ENCODE measurements around the gene ZNF213.

The ZNF213 gene, protein sequence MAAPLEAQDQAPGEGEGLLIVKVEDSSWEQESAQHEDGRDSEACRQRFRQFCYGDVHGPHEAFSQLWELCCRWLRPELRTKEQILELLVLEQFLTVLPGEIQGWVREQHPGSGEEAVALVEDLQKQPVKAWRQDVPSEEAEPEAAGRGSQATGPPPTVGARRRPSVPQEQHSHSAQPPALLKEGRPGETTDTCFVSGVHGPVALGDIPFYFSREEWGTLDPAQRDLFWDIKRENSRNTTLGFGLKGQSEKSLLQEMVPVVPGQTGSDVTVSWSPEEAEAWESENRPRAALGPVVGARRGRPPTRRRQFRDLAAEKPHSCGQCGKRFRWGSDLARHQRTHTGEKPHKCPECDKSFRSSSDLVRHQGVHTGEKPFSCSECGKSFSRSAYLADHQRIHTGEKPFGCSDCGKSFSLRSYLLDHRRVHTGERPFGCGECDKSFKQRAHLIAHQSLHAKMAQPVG

DNA sequence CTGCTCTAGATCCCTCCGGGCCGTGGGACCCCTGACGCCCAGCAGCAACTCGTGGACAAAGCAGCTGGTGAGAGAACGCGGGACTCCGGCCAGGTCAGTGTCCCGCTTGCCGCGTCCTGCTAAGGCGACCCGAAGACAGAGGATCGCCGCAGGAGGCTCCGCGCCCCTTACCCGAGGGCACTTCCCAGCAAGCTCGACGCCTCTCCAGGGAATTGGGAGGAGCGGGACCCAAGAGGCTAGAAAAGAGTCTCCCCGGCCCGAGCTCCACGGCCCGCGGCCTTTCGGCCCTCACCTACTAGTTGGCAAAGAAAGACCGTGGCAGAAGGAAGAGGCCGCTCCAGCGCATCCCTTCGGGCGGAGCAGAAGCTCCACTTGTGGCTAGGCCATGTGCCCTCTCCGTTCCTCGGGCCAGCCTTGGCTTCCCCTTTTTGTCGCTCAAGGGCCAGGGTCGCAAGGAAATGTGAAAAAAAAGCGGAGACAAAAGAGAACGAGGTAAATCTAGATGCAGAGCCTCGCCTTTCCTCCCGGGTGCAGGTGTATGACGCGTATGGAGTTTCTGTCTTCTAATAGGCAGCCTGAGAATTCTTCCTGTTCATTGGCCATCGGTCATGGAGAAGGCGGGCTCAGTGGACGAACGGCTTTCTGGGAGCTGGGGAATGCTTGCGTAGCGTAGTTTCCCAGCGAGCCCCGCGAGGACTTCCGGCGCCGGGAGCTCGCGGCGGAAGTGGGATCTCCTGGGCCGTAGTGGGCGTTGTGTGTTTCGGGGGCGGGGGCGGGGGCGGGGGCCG is at the start of gene ZNF213:
Gene ZNF213, plus strand, starts transcription at position 692 of the 788 bp plus-strand sequence. CDS start 2,252 bp downstream, outside the sequence.
- DNase-seq (ENCODE audit: low spot score), result peak; percentile 97

DNA sequence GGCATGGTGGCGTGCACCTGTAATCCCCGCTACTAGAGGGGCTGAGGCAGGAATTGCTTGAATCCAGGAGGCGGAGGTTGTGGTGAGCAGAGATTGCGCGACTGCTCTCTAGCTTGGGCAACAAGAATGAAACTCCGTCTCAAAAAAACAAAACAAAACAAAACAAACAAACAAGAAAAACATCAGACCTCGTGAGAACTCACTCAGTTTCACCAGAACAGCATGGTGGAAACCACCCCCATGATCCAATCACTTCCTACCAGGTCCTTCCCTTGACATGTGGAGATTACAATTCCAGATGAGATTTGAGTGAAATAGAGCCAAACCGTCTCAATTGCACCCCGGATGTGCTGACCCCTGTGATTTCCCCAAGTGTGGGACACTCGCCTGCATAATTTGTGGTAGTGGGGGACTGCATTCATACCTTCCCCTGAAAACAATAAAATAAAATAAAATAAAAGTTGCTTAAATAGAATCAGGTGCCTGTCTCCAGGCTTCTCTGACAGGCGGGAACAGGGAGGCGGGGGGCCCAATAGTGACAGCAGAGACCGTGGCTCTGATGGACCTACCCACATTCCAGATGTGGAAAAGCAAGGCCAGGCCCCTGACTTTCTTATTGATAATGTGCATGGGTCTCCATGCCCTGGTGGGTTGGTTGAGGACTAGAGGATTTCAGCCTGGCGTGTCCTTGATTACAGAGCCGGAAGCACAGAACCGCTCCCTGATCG is 48.8 kb upstream of the ZNF213 start:
- no peak for DNase-seq (ENCODE audit: low spot score)

DNA sequence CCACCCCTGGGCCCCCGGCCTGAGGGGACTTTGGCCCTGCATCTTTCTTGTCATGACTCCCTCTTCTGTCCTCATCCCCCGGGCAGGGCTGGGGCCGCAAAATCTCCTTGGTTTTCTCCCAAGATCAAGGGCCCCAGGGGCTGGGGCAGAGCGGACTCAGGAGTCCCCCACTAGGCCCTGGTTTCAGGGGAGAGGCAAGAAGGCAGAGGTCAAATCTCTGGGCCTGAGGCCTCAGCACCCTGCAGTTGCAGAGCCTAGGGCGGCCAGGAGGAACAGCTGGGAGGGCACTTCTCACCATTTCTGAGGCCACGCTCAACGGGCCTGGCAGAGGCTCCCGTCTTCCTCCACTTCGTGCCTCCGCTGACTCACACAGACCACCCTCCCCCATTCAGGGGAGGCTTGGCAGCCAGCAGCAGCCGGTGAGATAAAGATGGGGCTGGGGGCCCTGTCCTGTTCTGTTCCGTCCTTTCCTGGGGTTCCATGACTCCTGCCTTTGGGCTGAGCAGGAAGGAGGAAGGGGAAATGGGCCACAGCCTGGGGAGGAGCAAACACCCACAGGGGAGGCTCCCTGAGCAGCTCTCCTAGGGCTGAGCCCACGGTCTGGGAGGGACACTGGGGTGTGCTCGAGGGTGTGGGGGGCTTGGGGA is 48.1 kb upstream of the ZNF213 start:
- no peak for DNase-seq (ENCODE audit: low spot score)

DNA sequence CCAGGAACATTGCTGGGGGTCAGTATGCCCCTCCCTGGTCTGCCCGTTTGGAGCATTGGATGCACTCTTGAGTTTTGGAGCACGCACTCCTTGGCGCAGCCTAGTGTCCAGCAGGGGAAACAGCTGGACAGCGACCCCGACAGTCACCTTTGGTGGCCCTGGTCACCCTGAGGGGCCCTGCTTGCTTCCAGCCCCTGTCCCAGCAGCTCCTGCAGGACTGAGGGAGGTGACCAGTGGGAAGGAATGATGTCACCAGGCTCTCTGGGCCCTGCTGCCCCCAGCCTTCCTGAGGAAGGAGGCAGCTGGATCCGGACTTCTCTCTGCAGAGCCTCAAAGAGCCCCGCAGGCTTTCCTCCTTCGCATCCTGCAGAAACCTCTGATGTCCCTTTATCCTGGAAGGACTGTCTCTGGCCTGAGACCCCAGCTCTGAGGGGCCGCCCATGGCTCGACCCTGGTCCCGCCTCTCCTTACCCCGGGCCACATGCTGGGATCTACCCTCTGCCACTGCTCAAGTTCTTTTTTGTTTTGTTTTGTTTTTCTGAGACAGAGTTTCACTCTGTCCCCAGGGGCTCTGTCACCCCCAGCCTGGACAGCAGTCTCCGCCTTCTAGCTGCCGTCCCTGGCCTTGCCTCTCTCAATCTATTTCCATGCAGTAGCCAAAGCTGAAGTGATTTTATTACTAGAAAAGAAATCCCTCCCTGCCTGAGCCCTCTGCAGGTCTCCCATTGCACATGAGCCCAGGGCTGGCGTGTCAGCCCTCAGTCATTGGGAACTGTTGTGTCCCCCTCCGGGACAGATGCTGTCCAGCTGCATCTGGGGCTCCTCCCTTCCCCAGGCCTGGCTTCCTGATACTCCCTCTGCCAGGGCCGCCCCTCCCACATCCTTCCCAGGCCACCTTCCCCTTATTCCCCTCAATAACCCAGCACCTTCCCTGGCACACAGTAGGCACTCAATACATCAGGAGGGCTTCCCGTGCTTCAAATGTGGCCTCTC is 47.3 kb upstream of the ZNF213 start:
- no peak for DNase-seq (ENCODE audit: low spot score)

DNA sequence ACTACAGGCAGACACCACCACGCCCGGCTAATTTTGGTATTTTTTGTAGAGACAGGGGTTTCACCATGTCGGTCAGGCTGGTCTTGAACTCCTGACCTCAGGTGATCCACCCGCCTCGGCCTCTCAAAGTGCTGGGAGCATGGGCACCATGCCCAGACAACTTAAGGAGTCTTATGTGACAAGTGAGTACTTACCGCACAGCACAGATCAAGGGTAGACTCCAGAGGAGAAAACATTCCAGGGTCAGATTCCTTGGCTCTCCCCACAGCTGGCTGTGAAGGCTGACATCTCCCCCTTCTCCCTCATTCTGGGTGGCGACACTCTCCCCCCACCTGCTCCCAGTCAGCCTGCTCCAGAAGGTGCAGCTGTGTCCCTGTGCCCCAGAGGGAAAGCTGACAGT is 46.4 kb upstream of the ZNF213 start:
- DNase-seq (ENCODE audit: low spot score), result no peak

DNA sequence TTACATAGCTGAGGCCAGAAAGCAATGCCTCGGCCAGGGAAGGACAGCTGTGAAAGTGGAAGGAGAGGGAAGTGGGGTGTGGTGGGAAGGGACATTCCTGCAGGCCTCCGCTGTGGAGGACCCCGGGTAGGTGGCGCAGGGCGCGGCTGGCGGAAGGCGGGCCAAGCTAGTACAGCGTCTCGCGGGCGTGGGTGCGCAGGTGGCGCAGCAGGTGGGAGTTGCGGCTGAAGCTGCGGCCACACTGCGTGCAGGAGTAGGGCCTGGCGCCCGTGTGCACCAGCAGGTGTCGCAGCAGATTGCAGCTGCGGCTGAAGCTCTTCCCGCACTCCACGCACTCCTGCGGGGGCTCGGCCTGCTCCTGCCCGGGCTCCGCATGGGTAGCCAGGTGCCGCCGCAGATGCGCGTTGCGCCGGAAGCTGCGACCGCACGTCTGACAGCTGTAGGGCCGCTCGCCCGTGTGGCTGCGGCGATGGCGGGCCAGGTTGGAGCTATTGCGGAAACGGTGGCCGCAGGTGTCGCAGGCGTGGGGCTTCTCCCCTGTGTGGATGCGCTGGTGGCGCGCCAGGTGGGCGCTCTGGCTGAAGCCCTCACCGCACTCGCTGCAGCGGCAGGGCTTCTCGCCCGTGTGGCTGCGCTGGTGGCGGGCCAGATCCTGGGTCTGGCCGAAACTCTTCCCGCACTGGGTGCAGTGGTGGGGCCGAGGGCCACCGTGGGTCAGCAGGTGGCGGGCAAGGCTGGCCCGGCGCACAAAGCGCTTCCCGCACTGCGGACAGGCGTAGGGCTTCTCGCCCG is 45.7 kb upstream of the ZNF213 start:
- DNase-seq (ENCODE audit: low spot score), result no peak

DNA sequence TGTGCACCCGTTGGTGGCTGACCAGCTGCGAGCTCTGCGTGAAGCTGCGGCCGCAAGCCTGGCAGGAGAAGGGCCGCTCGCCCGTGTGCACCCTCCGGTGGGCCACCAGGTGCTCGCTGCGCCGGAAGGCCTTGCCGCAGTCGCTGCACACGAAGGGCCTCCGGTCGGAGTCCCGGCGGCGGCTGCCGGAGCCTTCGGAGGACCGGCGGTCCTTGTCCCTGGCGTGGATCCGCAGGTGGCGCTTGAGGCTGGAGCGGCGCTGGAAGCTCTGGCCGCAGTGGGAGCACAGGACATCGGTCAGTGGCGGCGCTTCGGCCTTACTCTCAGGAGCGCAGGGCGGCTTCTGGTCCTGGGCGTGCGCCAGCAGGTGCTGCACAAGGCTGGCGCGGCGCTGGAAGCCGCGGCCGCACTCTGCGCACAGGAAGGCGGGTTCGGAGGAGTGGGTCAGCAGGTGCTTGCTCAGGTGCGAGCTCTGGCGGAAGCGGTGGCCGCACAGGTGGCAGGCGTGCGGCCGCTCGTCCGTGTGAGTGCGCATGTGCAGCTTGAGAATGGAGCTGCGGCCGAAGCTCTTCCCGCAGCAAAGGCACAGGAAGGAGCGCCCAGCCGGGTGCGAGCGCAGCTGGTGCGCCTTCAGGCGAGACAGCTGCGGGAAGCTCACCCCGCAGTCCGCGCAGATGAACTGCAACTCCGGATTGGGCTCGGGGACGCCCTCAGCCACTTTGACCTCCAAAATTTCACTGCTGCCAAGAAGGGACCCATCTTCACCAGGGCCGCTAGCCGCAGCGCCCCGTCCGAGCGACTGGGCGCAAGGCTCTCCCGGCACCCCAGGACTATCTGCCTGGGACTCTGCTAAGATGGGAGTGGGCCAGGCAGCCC is 44.9 kb upstream of the ZNF213 start:
- no peak for DNase-seq (ENCODE audit: low spot score)

DNA sequence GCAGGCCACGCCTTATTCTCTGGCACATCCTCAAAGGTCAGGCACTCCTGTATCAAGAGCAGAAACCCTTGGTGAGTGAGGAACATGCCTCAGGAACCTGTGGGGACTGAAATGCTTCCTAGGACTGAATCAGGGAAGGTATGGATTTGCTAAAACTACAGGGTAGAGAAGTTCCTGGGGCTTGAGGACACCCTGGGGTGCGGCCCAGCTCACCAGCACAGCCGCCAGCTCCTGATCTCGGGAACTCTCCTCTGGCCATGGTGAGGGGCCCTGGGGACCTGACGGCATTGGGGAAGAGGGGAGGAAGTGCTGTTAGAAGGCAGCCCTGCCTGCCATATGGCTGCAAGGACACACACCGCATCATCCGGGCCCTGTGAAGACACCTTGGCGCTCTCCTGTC is 43.3 kb upstream of the ZNF213 start:
- no peak for DNase-seq (ENCODE audit: low spot score)

DNA sequence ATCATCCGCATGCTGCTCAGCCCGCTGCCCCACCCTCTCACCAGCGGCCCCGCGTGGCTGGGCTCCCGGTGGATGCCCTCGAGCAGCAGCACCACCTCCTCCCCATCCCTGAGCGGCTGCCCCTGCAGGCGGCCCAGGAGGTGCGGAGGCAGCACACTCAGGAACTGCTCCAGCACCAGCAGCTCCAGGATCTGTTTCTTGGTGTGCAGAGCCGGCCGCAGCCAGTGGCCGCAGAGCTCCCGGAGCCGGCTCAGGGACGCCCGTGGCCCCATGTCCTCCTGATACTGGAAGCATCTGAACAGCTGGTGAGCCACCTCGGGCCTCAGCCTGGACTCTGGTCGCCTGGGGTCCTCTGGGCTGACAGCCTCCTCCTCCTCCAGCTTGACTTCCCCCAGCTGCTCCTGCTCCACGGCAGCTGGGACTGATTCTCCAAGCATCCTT is 42.3 kb upstream of the ZNF213 start:
- no peak for DNase-seq (ENCODE audit: low spot score)

DNA sequence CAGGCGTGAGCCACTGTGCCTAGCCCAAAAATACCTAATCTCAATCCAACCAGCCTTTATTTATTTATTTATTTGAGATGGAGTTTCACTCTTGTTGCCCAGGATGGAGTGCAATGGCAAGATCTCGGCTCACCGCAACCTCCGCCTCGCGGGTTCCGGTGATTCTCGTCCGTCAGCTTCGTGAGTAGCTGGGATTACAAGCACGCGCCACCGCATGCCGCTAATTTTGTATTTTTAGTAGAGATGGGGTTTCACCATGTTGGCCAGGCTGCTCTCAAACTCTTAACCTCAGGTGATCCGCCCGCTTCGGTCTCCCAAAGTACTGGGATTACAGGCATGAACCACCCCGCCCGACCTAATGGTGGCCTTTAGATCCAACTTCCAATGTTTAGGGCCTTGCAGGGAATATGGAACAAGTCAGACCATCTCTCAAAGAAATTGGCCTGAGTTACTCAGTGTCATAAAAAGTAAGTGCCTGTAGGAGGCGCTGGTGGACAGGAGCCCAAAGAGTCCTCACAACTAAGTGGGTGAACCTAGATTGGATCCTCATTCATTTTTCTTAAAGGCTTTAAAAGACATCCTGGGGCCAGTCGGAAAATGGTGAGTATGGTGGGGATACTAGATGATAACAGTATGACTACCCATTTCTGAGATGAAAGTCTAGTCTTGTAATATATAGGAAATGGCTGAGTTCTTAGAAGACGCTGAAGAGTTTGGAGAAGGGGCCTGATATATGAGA is 40.4 kb upstream of the ZNF213 start:
- peak; percentile 83 for DNase-seq (ENCODE audit: low spot score)

DNA sequence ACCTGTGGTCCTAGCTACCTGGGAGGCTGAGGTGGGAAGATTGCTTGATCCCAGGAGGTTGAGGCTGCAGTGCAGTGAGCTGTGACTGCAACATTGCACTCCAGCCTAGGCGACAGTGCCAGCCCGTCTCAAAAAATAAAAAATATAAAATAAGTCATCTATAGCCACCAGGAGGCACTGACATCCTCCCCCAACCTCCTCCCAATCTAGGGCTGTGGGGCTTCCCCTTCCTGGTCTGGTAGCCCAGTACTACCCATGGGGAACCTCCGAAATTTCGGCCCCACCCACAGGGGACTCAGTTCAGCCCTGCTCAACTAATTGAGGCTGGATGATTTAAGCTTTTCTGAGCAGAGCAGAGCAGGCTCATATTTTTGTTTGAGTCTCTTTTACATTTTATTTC is 39.0 kb upstream of the ZNF213 start:
- DNase-seq (ENCODE audit: low spot score), result peak; percentile 50

DNA sequence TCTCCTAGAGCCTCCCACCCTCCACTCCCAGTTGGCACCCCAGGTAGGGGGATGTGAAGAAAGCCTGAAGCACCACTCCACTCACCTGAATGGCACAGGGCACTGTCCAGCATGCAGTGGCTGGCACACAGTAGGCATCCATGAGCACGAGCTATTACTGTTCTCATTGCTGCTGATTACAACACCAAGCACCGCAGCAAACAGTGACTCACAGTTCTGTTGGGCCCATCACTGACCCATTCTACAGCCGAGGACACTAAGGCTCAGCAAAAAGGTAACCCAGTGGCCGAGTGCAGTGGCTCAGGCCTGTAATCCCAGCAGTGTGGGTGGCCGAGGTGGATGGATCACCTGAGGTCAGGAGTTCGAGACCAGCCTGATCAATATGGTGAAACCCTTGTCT is 38.5 kb upstream of the ZNF213 start:
- DNase-seq (ENCODE audit: low spot score), result no peak

DNA sequence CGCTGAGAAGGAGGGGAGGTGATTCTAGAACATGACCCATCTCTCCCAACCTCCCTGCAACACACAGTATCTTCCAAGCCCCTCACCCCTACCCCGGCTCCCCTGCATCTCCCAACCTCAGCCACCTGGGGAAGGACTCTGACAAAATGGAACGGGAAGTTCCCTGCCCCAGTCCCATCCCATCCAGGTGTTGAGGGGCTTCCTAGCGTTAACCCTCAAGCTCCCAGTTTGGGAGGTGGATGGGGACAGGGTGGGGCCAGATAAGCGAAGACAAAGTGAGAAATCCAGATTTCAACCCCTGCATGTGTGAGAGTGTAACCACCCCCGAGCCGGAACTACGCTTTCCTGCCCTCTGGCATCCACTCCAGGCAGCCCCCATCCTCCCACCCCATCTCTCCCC is 37.6 kb upstream of the ZNF213 start:
- DNase-seq (ENCODE audit: low spot score), result no peak

DNA sequence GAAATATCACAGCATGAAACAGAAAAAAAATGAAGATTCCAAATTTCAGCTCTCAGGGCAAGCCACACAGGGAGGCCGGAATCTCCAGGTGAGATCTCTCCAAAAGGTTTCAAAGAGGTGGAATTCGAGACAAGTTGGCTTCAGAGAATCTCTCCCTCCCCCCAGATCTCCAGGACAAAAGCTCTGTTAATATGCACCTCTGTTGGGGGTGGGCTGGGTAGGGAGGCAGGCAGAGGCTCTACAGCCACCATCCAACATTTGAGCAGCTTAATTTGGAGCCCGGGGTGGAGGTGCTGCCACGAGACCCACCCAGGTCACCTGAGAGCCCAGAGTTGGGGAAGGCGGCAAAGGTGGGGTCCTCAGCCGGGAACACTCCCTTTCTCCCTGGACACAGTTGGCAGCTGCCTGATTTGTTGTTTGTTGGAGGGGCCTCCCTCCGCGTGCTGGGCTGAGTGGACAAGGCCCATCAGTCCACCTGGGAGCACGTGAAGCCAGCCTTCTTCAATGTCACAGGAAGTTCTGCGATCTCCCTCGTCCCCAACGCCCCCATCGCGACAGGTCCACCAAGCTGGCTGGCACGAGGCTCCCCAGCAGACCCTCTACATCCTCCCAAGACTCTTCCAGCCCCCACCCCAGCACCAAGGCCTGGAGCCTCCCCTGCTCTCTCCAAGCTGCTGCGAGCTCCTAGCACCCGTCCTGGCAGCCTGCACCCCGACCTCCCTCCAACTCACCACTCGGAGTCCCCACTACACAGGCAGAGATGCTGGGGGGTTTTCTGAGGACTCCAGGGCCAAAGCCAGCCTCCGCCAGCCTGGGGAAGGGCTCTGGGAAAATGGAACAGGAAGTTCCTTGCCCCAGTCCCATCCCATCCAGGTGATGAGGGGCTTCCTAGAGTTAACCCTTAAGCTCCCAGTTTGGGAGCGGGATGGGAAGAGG is 36.1 kb upstream of the ZNF213 start, which contains the start of gene ZSCAN10:
Gene ZSCAN10, minus strand, starts transcription at position 836 of the 936 bp plus-strand sequence. CDS start 6,357 bp downstream, outside the sequence.
- no peak for DNase-seq (ENCODE audit: low spot score)

DNA sequence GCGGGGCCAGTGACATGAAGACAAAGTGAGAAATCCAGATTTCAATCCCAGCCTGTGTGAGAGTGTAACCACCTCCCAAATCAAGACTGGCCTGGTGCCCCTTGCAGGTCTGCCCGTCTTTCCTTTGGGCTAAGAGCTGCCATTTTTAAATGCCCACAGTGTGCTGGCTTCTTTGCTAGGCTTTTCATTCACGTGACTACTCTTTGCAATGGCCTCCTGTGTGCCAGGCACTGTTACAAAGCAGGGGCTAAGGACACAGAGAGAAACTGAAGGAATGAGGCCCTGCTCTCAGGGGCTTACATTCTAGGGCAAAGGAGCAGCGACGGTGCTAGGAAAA is 35.5 kb upstream of the ZNF213 start:
- no peak for DNase-seq (ENCODE audit: low spot score)

DNA sequence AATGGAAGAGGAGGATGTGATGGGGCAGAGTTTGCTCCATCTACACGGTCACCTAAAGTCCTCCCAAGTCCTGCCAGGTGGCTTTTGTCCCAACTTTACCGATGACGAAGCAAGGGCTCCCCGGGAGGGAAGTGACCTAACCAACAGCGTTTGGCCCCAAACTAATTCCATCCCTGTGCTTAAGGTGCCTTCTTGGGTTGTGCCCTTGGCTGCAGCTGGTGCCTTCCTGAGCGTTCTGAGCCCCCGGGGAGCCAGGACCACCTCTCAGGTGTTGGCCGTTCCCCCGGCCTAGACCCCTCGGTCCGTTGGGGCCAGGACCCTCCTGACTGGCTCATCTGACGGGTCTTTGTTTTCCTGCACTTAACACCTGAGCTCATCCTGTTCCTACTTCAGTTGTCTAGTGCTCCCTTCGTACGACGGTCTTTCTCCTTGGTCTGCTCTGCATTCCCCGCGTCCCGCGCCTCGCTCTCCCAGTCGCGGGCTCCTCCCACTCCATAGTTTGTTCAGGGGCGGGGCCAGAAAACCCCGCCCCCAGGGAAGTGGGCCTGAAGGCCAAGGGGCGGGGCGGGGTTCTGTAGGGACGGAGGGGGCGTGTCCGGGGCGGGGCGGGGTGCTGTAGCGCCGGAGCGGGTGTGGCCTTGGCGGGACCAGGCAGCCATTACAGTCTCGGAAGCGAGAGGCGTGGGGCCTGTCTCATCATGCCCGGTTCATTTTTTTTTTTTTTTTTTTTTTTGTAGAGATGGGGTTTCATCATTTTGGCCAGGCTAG is 34.9 kb upstream of the ZNF213 start:
- DNase-seq (ENCODE audit: low spot score), result peak; percentile 93
